Measurements from ENCODE around the gene RAB12.
"Not testable (repeated sequence)": the region's sequence is repeated elsewhere in the genome, so short reads cannot be mapped to it uniquely, and the experiment has no call there.

GRCh38 chr18:8647359-8647758 lies 38.1 kb downstream of the RAB12 start:
- not testable (repeated sequence) for TF ChIP-seq POLR2A, POLR2AphosphoS5 (IDR thresholded peaks at IDR 0.05)
- TF ChIP-seq, protein P1, sequence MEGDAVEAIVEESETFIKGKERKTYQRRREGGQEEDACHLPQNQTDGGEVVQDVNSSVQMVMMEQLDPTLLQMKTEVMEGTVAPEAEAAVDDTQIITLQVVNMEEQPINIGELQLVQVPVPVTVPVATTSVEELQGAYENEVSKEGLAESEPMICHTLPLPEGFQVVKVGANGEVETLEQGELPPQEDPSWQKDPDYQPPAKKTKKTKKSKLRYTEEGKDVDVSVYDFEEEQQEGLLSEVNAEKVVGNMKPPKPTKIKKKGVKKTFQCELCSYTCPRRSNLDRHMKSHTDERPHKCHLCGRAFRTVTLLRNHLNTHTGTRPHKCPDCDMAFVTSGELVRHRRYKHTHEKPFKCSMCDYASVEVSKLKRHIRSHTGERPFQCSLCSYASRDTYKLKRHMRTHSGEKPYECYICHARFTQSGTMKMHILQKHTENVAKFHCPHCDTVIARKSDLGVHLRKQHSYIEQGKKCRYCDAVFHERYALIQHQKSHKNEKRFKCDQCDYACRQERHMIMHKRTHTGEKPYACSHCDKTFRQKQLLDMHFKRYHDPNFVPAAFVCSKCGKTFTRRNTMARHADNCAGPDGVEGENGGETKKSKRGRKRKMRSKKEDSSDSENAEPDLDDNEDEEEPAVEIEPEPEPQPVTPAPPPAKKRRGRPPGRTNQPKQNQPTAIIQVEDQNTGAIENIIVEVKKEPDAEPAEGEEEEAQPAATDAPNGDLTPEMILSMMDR (IDR thresholded peaks at IDR 0.05): not testable (repeated sequence)

Data from breast epithelium (tissue), 3 donors.